HG03135 (cell line): ENCODE results near the gene SHISAL1.
"Not testable (repeated sequence)": the region's sequence is repeated elsewhere in the genome, so short reads cannot be mapped to it uniquely, and the experiment has no call there.

Source experiments
- ATAC-seq: cut with Tn5 transposase; IDR thresholded peaks from one replicate; pipeline ENCODE4 v1.9.1; 2021; ENCODE audit warnings: mild to moderate bottlenecking, moderate library complexity; ENCODE audit not compliant: unreplicated experiment

The SHISAL1 gene

GRCh38 chr22:44329179-44329796 lies 16.5 kb upstream of the SHISAL1 start:
- ATAC-seq: peak; percentile 69

- ATAC-seq: no peak
Observed at GRCh38 chr22:44328762-44329161, 16.0 kb upstream of the SHISAL1 start.

GRCh38 chr22:44328326-44328725 lies 15.6 kb upstream of the SHISAL1 start:
- no peak for ATAC-seq

- no peak for ATAC-seq
Observed at GRCh38 chr22:44326491-44326885, 13.7 kb upstream of the SHISAL1 start.

- no peak for ATAC-seq
Observed at GRCh38 chr22:44325718-44326490, 13.2 kb upstream of the SHISAL1 start.

- ATAC-seq: not testable (repeated sequence)
Observed at GRCh38 chr22:44323140-44323790, 10.5 kb upstream of the SHISAL1 start.

GRCh38 chr22:44319685-44320084 lies 6.9 kb upstream of the SHISAL1 start:
- no peak for ATAC-seq

- no peak for ATAC-seq
Observed at GRCh38 chr22:44318751-44319150, 6.0 kb upstream of the SHISAL1 start.

- ATAC-seq: no peak
Observed at GRCh38 chr22:44317886-44318637, 5.3 kb upstream of the SHISAL1 start.

GRCh38 chr22:44317123-44317444 lies 4.3 kb upstream of the SHISAL1 start:
- no peak for ATAC-seq

- ATAC-seq: no peak
Observed at GRCh38 chr22:44316393-44317122, 3.8 kb upstream of the SHISAL1 start.

GRCh38 chr22:44314425-44315067 lies 1.8 kb upstream of the SHISAL1 start:
- no peak for ATAC-seq

- ATAC-seq: no peak
Observed at GRCh38 chr22:44313385-44314006, 745 bp upstream of the SHISAL1 start.

GRCh38 chr22:44311855-44312170 lies 938 bp downstream of the SHISAL1 start:
- ATAC-seq: no peak

GRCh38 chr22:44311104-44311854 lies 1.5 kb downstream of the SHISAL1 start:
- ATAC-seq: no peak

GRCh38 chr22:44309647-44310046 lies 3.1 kb downstream of the SHISAL1 start:
- ATAC-seq: no peak

- no peak for ATAC-seq
Observed at GRCh38 chr22:44309137-44309536, 3.6 kb downstream of the SHISAL1 start.

- ATAC-seq: no peak
Observed at GRCh38 chr22:44307509-44308169, 5.1 kb downstream of the SHISAL1 start.

- ATAC-seq: no peak
Observed at GRCh38 chr22:44305888-44306287, 6.9 kb downstream of the SHISAL1 start.
